ENCODE data around the gene GRIN1. TPM values are rescaled to one million over a fixed set of nuclear protein-coding genes. Genes with fewer than 3 reads are reported as not detected.

The GRIN1 gene
- total and polyA plus RNA-seq, 10 of the 15 experiments (the other 5 are each of a cell fraction or from before 2014, with no cell fraction given), result 0.05 to 0.10 (median 0.06) TPM; not detected in 6

GRCh38 chr9:137193771-137194170 is 54.8 kb downstream of the GRIN1 start:
- H3K4me3 ChIP-seq, result no peak overlapping the region
- TF ChIP-seq ZNF207 (IDR thresholded peaks at IDR 0.05; ENCODE audit: borderline replicate concordance) (no peak), SPI1 (IDR thresholded peaks at IDR 0.05; ENCODE audit: borderline replicate concordance, insufficient read depth, low read depth, low read length) (no peak), PKNOX1 (IDR thresholded peaks at IDR 0.05) (no peak), PAX8 (IDR thresholded peaks at IDR 0.05) (no peak), CUX1 (IDR thresholded peaks at IDR 0.05; ENCODE audit: insufficient replicate concordance, low read depth, low read length) (no peak), ZBTB4 (CRISPR knock-in tag; IDR thresholded peaks at IDR 0.05) (no peak), CBFB (IDR thresholded peaks at IDR 0.05; ENCODE audit: low read depth) (no peak), POU2F2 (IDR thresholded peaks at IDR 0.05; ENCODE audit: borderline replicate concordance, low read depth, low read length) (no peak), EED (IDR thresholded peaks at IDR 0.05; ENCODE audit: low read depth) (no peak), ZZZ3 (IDR thresholded peaks at IDR 0.05; ENCODE audit: control insufficient read depth, insufficient read length, low read depth) (no peak), RCOR1 (conservative IDR thresholded peaks at IDR 0.05; ENCODE audit: low read depth, low read length) (no peak)
- no peak overlapping the region for H3K9ac ChIP-seq (ENCODE audit: control insufficient read depth, insufficient read depth, low read length)
- CTCF ChIA-PET, result interaction anchor here (1.1 kb wide), 1 partner anchor 43 kb away, joined by 3 read pairs; no protein-coding TSS in a partner anchor
- no peaks in the 10 kb centered on the region for H3K27me3 ChIP-seq (replicated peaks in 1 of 2; ENCODE audit: control insufficient read depth in 2 of 2, insufficient read depth in 2 of 2, low read length in 1 of 2)
- BruUV-seq (replicated peaks), result no TSS peak
- SMC1A ChIA-PET (ENCODE audit: uncharacterized antibody, unreplicated experiment), result no interaction called here
- H3K4me1 ChIP-seq (ENCODE audit: control insufficient read depth, insufficient read depth, low read length), result peaks cover 7% of the 10 kb centered on the region
- peaks cover 7% of the 10 kb centered on the region; the same call in 1 of the 2 replicates for H4K20me1 ChIP-seq (ENCODE audit: control insufficient read depth, insufficient read depth)
- DNase-seq (ENCODE audit: low read depth, low spot score) (no peak), FAIRE-seq (no peak), ATAC-seq (no peak)
- 79% methylated on average over 11 of the region's 14 CpGs for WGBS (ENCODE audit: insufficient coverage, insufficient replicate concordance, low lambda C conversion rate, missing lambda C conversion rate)
- peaks cover 0 to 7% of the 10 kb centered on the region in 2 experiments; a peak in 2 of 4 replicates for H3K36me3 ChIP-seq (ENCODE audit: control insufficient read depth in 2 of 2, insufficient read depth in 2 of 2, low read length in 1 of 2)
- peaks cover 14% of the 10 kb centered on the region for H3K79me2 ChIP-seq (ENCODE audit: control insufficient read depth, insufficient read depth, low read length)
- POLR2A ChIA-PET, result interaction anchor here (1.9 to 2.8 kb wide), 2 partner anchors 30 to 64 kb away, joined by 5 to 10 read pairs; partner anchors contain the start of gene CYSRT1
- RAD21 ChIA-PET (ENCODE audit: unreplicated experiment), result no interaction called here
- intact Hi-C loops (cut with micrococcal nuclease; ENCODE audit: unreplicated experiment) (no loop called here), in situ Hi-C loops (cut with MboI) (no loop called here)
- no peak overlapping the region for H3K27ac ChIP-seq (ENCODE audit: control insufficient read depth, insufficient read depth)
- no peaks in the 10 kb centered on the region for H3K9me3 ChIP-seq (replicated peaks; ENCODE audit: control insufficient read depth, insufficient read depth, low read length)
- no peak overlapping the region for H2AFZ ChIP-seq (ENCODE audit: control insufficient read depth, low read depth, low read length)
- H3K4me2 ChIP-seq (ENCODE audit: control insufficient read depth, insufficient read depth), result no peak overlapping the region
